Heart left ventricle (tissue), 16 donors: ENCODE data around the gene C1GALT1C1L. TPM values are rescaled to one million over a fixed set of nuclear protein-coding genes. Genes with fewer than 3 reads are reported as not detected.
"Not testable (repeated sequence)": the region's sequence is repeated elsewhere in the genome, so short reads cannot be mapped to it uniquely, and the experiment has no call there.

Source experiments
- ATAC-seq, 4 donors: fragments of 200-7000 bp; cut with Tn5 transposase; one replicate each; pipeline ENCODE4 v1.9.1; 2020 to 2022; ENCODE audit warnings: moderate library complexity in 4 of 4, mild to moderate bottlenecking in 3 of 4, moderate number of reproducible peaks in 1 of 4
- DNase-seq, 5 donors: peaks; one replicate each; pipeline ENCODE4 v3.0.0-alpha.2; 2020
- H3K27ac ChIP-seq, 12 donors: fragments of 200-600 bp; sonication (generic) in 4 of 12; one replicate each; pipeline versions ENCODE4 v1.5.0 to v1.8.0; 2016 to 2022; ENCODE audit warnings: mild to moderate bottlenecking in 2 of 12
- H3K27me3 ChIP-seq, 9 donors: fragments of 200-600 bp; sonication (generic) in 2 of 9; one replicate each; pipeline versions ENCODE4 v1.5.1 to v1.8.0; 2016 to 2022; ENCODE audit warnings: mild to moderate bottlenecking in 3 of 9
- H3K36me3 ChIP-seq, 9 donors: fragments of 200-600 bp; sonication (generic) in 2 of 9; one replicate each; pipeline versions ENCODE4 v1.5.0 to v1.8.0; 2018 to 2022; ENCODE audit warnings: mild to moderate bottlenecking in 2 of 9
- H3K4me1 ChIP-seq, 12 donors: fragments of 200-600 bp; sonication (generic) in 4 of 12; one replicate each; pipeline versions ENCODE4 v1.5.0 to v1.8.0; 2016 to 2022; ENCODE audit warnings: mild to moderate bottlenecking in 3 of 12
- H3K4me3 ChIP-seq, 12 donors: fragments of 200-600 bp; sonication (generic) in 4 of 12; one replicate each; pipeline versions ENCODE4 v1.5.0 to v1.8.0; 2017 to 2022; ENCODE audit warnings: mild to moderate bottlenecking in 9 of 12, moderate library complexity in 4 of 12
- H3K9me3 ChIP-seq, 12 donors: fragments of 200-600 bp; sonication (generic) in 4 of 12; one replicate each; pipeline versions ENCODE4 v1.5.0 to v1.8.0; 2016 to 2022; ENCODE audit warnings: mild to moderate bottlenecking in 1 of 12
- POLR2A ChIP-seq, 2 donors: fragments of 450-650 bp; IDR thresholded peaks; one replicate each; pipeline ENCODE4 v1.6.1; 2017; ENCODE audit warnings: antibody characterized with exemption in 2 of 2, mild to moderate bottlenecking in 2 of 2, moderate library complexity in 2 of 2
- WGBS, 4 donors: extraction: QIAGEN DNeasy Blood & Tissue Kit in 2 of 4; methylation state at CpG; one replicate each; pipeline versions ENCODE4 v1.1.5 to v1.1.7; 2013 to 2018; 5-methylcytosine and 5-hydroxymethylcytosine counted together
- intact Hi-C, 10 donors: fragments of 100-400 bp; cut with DNase I; formaldehyde crosslinking; loops; one replicate each; pipeline versions ENCODE4 v1.11.1 to v1.14.2; 2022
- polyA plus RNA-seq, 2 donors: library from polyadenylated mRNA; stranded (reverse); fragments of 200-250 nt; gene quantifications; one replicate each; pipeline ENCODE4 v1.2.3, GENCODE V29; 2013
- total RNA-seq, 9 donors: library from RNA; depleted of rRNA in 2 of 9; stranded (reverse); fragments of >200 nt in 2 of 9; fragmentation: NEBNext Ultra II Directional in 3 of 9; extraction: Animal tissue kit (Norgen Biotek cat#: 25700) in 3 of 9; gene quantifications; one replicate each; pipeline versions ENCODE4 v1.1.0 to v1.2.4, GENCODE V29; 2016 to 2023
- TF ChIP-seq, protein P1 (sequence below), 12 donors: fragments of 200-600 bp; sonication (generic) in 4 of 12; IDR thresholded peaks; one replicate each; pipeline versions ENCODE4 v1.5.0 to v1.8.0; 2018 to 2022; ENCODE audit warnings: antibody characterized with exemption in 12 of 12, mild to moderate bottlenecking in 5 of 12
- donor health status: ischemic (EF 13 %, LVEDD 7.1; RV severe dilation, severe dysfunction).
- donor health status: healthy with polysubstance abuse.
- donor health status: DM: no; HTN: yes; CAD: no.
- donor health status: DM: no; HTN: no; CAD: no.
- donor health status: ischemic (EF 25% LVEDD 6.9; RV normal size, moderate dysfunction).
- donor health status: ischemic (EF 25% LVEDD 5.7; RV mildly dilated, moderate dysfunction).
- donor health status: healthy.
- donor health status: DM: yes; HTN: yes; CAD: no.
- donor health status: ischemic (EF 35%, LVEDD 5.7; RV mildly dilated, moderate dysfunction).
- donor health status: nonischemic (EF 11% LVEDD 7.7; RV severe dilation, severe dysfunction).
- donor health status: DM: yes; HTN: yes; CAD: no.
- donor health status: PGD.
- donor health status: ischemic (EF 29% LVEDD 5.4; RV normal size, mild dysfunction).
- donor health status: nonischemic (EF 23%, LVEDD 6.1; RV moderate dilation, normal function).

C1GALT1C1L gene
- total and polyA plus RNA-seq, 11 donors, result 0.30 to 1.7 (median 0.88) TPM; not detected in 1

DNA sequence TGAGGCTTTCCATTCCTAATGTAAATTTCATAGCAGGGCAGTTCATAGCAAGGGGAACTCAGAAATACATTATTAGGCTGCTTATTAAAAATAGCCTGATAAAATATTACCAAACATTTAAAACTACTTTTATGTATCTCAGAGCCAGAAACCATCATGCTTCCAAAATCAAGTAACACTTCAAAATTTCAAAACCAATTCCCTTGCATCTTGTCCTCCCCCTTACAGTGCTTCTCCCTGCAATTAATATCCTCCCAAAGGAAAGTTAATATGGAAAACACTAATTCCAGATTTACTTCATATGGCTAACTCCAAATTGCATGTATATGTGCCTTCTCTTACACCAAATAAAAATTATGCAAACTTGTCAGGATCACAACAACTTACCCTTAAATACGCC, 32.5 kb downstream of the C1GALT1C1L start:
- TF ChIP-seq, protein P1, sequence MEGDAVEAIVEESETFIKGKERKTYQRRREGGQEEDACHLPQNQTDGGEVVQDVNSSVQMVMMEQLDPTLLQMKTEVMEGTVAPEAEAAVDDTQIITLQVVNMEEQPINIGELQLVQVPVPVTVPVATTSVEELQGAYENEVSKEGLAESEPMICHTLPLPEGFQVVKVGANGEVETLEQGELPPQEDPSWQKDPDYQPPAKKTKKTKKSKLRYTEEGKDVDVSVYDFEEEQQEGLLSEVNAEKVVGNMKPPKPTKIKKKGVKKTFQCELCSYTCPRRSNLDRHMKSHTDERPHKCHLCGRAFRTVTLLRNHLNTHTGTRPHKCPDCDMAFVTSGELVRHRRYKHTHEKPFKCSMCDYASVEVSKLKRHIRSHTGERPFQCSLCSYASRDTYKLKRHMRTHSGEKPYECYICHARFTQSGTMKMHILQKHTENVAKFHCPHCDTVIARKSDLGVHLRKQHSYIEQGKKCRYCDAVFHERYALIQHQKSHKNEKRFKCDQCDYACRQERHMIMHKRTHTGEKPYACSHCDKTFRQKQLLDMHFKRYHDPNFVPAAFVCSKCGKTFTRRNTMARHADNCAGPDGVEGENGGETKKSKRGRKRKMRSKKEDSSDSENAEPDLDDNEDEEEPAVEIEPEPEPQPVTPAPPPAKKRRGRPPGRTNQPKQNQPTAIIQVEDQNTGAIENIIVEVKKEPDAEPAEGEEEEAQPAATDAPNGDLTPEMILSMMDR (IDR thresholded peaks at IDR 0.05), result no peak
- TF ChIP-seq POLR2A (IDR thresholded peaks at IDR 0.05), result no peak
- WGBS, 4 donors, result 92 to 96% (median 95%) methylated on average over 1 of the region's 1 CpG
- Histone ChIP-seq H3K4me1 (no peaks in the 10 kb centered on the region), H3K9me3 (peaks cover 0 to 17% (median 6%) of the 10 kb centered on the region in 12 donors), H3K27ac (no peak overlapping the region), H3K27me3 (peaks cover 0 to 5% (median 0%) of the 10 kb centered on the region in 9 donors), H3K36me3 (peaks cover 0 to 3% (median 0%) of the 10 kb centered on the region in 9 donors), H3K4me3 (no peak overlapping the region)
- intact Hi-C loops, result no loop called here
- DNase-seq, result no peak
- no peak for ATAC-seq

DNA sequence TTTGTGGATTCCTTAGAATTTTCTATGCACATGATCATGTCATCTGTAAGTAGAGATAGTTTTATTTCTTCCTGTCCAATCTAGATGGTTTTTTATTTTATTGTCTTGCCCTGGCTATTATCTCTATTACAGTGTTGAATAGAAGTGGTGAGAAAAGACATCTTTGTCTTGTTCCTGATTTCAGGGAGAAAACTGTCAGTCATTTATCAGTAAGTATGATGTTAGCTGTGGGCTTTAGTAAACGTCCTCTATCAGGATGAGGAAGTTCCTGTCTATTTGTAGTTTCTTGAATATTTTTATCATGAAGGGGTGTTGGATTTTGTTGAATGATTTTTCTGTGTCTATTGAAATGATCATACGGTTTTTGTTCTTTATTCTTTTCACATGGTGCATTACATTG, 33.9 kb downstream of the C1GALT1C1L start:
- 35 to 52% (median 46%) methylated on average over 2 of the region's 2 CpGs for WGBS, 4 donors
- intact Hi-C loops, result no loop called here
- H3K9me3 ChIP-seq, result peaks cover 0 to 17% (median 6%) of the 10 kb centered on the region in 12 donors
- peaks cover 0 to 7% (median 0%) of the 10 kb centered on the region in 12 donors for H3K4me1 ChIP-seq
- no peak overlapping the region for H3K4me3 ChIP-seq
- peaks cover 0 to 11% (median 3%) of the 10 kb centered on the region in 9 donors for H3K27me3 ChIP-seq
- DNase-seq, result no peak
- TF ChIP-seq, protein P1 (IDR thresholded peaks at IDR 0.05), result no peak
- TF ChIP-seq POLR2A (IDR thresholded peaks at IDR 0.05), result no peak
- H3K36me3 ChIP-seq, result peaks cover 0 to 3% (median 0%) of the 10 kb centered on the region in 9 donors
- no peak for ATAC-seq
- no peak overlapping the region for H3K27ac ChIP-seq

DNA sequence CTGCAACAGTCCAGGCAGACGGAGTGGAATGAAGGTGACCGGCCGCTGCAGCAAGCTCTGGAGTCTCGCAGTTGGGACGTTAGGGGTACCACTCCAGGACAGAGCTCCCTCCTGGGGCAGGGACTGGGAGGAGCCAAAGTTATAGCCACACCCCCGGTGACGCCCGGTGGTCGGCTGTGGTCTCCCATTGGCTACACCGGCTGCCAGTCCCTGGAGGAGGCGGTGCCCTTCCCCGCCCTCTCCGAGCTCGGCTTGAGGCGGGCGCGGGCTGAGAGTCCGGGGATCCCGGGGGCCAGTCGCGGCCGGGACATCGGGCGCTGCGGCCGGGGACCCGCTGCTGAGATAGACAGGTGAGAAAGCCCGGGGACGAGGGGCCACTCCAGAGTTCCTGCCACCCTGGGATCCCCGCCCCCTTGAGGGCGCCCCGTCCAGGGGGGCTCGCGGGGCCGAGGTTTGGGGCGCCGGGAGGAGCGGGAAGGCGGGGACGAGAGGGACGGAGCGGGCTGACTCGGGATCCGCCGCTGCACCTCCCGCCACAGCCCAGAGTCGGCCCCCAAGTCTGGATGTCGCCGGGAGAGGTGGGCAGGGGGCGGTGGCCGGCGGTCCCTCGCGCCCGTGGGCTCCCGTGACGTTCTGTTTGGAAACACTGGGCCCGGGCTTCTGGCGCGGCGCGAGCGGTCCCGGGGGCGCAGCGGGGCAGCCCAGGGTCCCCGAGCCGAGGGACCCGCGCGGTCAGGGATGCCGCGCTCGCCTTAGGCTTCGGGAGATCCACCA, 39.0 kb downstream of the C1GALT1C1L start, which contains the start of gene PLEKHH2:
Gene PLEKHH2, plus strand, starts transcription at position 231 of the 774 bp plus-strand sequence. CDS start 7,414 bp downstream, outside the sequence.
- WGBS, 4 donors, result 0 to 7% (median 1%) methylated on average over 13 to 75 of the region's 75 CpGs
- H3K27me3 ChIP-seq, result peaks cover 0 to 56% (median 14%) of the 10 kb centered on the region in 9 donors
- DNase-seq, result peak; percentile 87 to 92 (median 88)
- peaks cover 0 to 17% (median 6%) of the 10 kb centered on the region in 12 donors for H3K9me3 ChIP-seq
- peak within 1 kb of the TSS in 9 of 12 donors; percentile 20 to 84 (median 53) for H3K27ac ChIP-seq
- no peaks in the 10 kb centered on the region for H3K36me3 ChIP-seq
- peak within 1 kb of the TSS; percentile 58 to 87 (median 76) for H3K4me3 ChIP-seq
- H3K4me1 ChIP-seq, result peaks cover 0 to 16% (median 4%) of the 10 kb centered on the region in 12 donors
- TF ChIP-seq, protein P1 (IDR thresholded peaks at IDR 0.05), result no peak
- peak in 1 of 2 donors; percentile 48 for TF ChIP-seq POLR2A (IDR thresholded peaks at IDR 0.05)
- peak; percentile 96 to 100 (median 99) for ATAC-seq
- intact Hi-C loops, result no loop called here

DNA sequence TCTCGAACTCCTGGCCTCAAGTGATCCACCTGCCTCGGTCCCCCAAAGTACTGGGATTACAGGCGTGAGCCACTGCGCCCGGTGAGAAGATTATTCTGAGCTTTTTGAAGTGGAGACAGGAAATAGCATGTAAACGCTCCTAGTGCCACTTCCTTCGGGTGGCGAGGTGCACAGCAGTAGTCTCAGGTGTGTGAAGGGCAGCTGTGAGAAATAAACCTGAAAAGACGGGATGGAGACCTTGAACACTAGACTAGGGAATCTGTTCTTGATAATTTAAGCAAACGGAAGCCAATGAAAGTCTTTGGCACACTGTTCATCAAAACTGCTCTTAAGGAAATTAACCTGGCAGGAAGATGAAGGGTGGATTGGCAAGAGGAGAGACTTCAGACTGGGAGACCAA, 39.6 kb downstream of the C1GALT1C1L start:
- ATAC-seq (no peak), DNase-seq (no peak)
- peak overlapping the region in 2 of 12 donors; percentile 81 to 84 for H3K27ac ChIP-seq
- H3K27me3 ChIP-seq, result peaks cover 0 to 57% (median 14%) of the 10 kb centered on the region in 9 donors
- H3K36me3 ChIP-seq, result no peaks in the 10 kb centered on the region
- H3K4me3 ChIP-seq, result peak overlapping the region; percentile 58 to 87 (median 76)
- intact Hi-C loops, result no loop called here
- peaks cover 0 to 17% (median 6%) of the 10 kb centered on the region in 12 donors for H3K9me3 ChIP-seq
- 38 to 52% (median 42%) methylated on average over 10 of the region's 10 CpGs for WGBS, 4 donors
- H3K4me1 ChIP-seq, result peaks cover 0 to 16% (median 4%) of the 10 kb centered on the region in 12 donors
- TF ChIP-seq, protein P1 (IDR thresholded peaks at IDR 0.05), result no peak
- TF ChIP-seq POLR2A (IDR thresholded peaks at IDR 0.05), result no peak

DNA sequence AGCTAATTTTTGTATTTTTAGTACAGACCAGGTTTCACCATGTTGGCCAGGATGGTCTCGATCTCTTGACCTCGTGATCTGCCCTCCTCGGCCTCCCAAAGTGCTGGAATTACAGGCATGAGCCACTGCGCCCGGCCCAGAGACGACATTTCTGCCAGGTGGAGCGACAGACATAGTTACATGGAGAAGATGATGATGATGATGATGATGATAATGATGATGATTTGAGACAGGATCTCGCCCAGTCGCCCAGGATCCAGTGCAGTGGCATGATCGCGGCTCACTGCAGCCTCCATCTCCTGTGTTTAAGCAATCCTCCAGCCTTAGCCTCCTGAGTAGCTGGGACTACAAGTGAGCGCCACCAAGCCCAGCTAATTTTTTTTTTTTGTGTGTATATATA, 40.1 kb downstream of the C1GALT1C1L start:
- DNase-seq, H3K36me3 ChIP-seq, H3K27ac ChIP-seq, intact Hi-C loops, H3K4me3 ChIP-seq, ATAC-seq: not testable (repeated sequence)
- peaks cover 0 to 16% (median 4%) of the 10 kb centered on the region in 12 donors for H3K4me1 ChIP-seq
- H3K27me3 ChIP-seq, result peaks cover 0 to 57% (median 14%) of the 10 kb centered on the region in 9 donors
- H3K9me3 ChIP-seq, result peaks cover 0 to 17% (median 6%) of the 10 kb centered on the region in 12 donors
- 89 to 99% (median 95%) methylated on average over 12 of the region's 12 CpGs for WGBS, 4 donors
